ENCODE results near the gene PIH1D2. TPM values are rescaled to one million over a fixed set of nuclear protein-coding genes. Genes with fewer than 3 reads are reported as not detected.
"Not testable (repeated sequence)": the region's sequence is repeated elsewhere in the genome, so short reads cannot be mapped to it uniquely, and the experiment has no call there.

Gene PIH1D2
- polyA plus RNA-seq, 1 donor: 1.6 TPM

- DNase-seq: no peak
- peaks cover 44% of the 10 kb centered on the region for H3K36me3 ChIP-seq (ENCODE audit: control insufficient read depth, insufficient read depth, low read length)
- no peaks in the 10 kb centered on the region for H3K27me3 ChIP-seq (ENCODE audit: control insufficient read depth, insufficient read depth, low read length)
- 71% methylated on average over 1 of the region's 2 CpGs for WGBS (ENCODE audit: insufficient coverage, low lambda C conversion rate)
- no peak overlapping the region for H3K27ac ChIP-seq (ENCODE audit: low read length)
- no peaks in the 10 kb centered on the region for H3K9me3 ChIP-seq (ENCODE audit: control insufficient read depth, low read depth, low read length)
- no peak overlapping the region for H3K4me3 ChIP-seq (ENCODE audit: low read length)
- H3K4me1 ChIP-seq (ENCODE audit: control insufficient read depth, insufficient read depth, low read length): no peaks in the 10 kb centered on the region
These were observed 44.4 kb downstream of the PIH1D2 start for GRCh38 chr11:112029460-112029859.

GRCh38 chr11:112026784-112027410, 46.9 kb downstream of the PIH1D2 start:
- not testable (repeated sequence) for H3K9me3 ChIP-seq (ENCODE audit: control insufficient read depth, low read depth, low read length); H3K27ac ChIP-seq (ENCODE audit: low read length); H3K4me3 ChIP-seq (ENCODE audit: low read length); H3K27me3 ChIP-seq (ENCODE audit: control insufficient read depth, insufficient read depth, low read length); H3K4me1 ChIP-seq (ENCODE audit: control insufficient read depth, insufficient read depth, low read length); DNase-seq
- H3K36me3 ChIP-seq (ENCODE audit: control insufficient read depth, insufficient read depth, low read length): peaks cover 30% of the 10 kb centered on the region
- no CpG with 5 or more reads among the region's 49 CpGs for WGBS (ENCODE audit: insufficient coverage, low lambda C conversion rate)

- 0% methylated on average over 1 of the region's 8 CpGs for WGBS (ENCODE audit: insufficient coverage, low lambda C conversion rate)
- H3K4me3 ChIP-seq (ENCODE audit: low read length): peak overlapping the region; percentile 65
- H3K27ac ChIP-seq (ENCODE audit: low read length): peak overlapping the region; percentile 88
- no peaks in the 10 kb centered on the region for H3K4me1 ChIP-seq (ENCODE audit: control insufficient read depth, insufficient read depth, low read length)
- H3K36me3 ChIP-seq (ENCODE audit: control insufficient read depth, insufficient read depth, low read length): peaks cover 25% of the 10 kb centered on the region
- no peaks in the 10 kb centered on the region for H3K27me3 ChIP-seq (ENCODE audit: control insufficient read depth, insufficient read depth, low read length)
- H3K9me3 ChIP-seq (ENCODE audit: control insufficient read depth, low read depth, low read length): no peaks in the 10 kb centered on the region
- DNase-seq: no peak
These were observed 48.1 kb downstream of the PIH1D2 start for GRCh38 chr11:112025707-112026106.

- DNase-seq: peak; percentile 81 to 95
These were observed 48.8 kb downstream of the PIH1D2 start, which contains the start of gene DLAT for GRCh38 chr11:112024773-112025678. TSS of gene DLAT (plus strand) at chr11:112025408. CDS start at chr11:112025473, 65 bp downstream.

GRCh38 chr11:112024178-112024772, 49.5 kb downstream of the PIH1D2 start:
- H3K36me3 ChIP-seq (ENCODE audit: control insufficient read depth, insufficient read depth, low read length): peaks cover 28% of the 10 kb centered on the region
- 19% methylated on average over 4 of the region's 10 CpGs for WGBS (ENCODE audit: insufficient coverage, low lambda C conversion rate)
- peak in 1 of 2 donors; percentile 32 for DNase-seq

More at GRCh38 chr11:112024773-112025678, 48.8 kb downstream of the PIH1D2 start, which contains the start of gene DLAT:
- peaks cover 29% of the 10 kb centered on the region for H3K36me3 ChIP-seq (ENCODE audit: control insufficient read depth, insufficient read depth, low read length)
- no peaks in the 10 kb centered on the region for H3K9me3 ChIP-seq (ENCODE audit: control insufficient read depth, low read depth, low read length)
- no peaks in the 10 kb centered on the region for H3K4me1 ChIP-seq (ENCODE audit: control insufficient read depth, insufficient read depth, low read length)
- no peaks in the 10 kb centered on the region for H3K27me3 ChIP-seq (ENCODE audit: control insufficient read depth, insufficient read depth, low read length)
- WGBS (ENCODE audit: insufficient coverage, low lambda C conversion rate): 2% methylated on average over 7 of the region's 71 CpGs
- peak within 1 kb of the TSS; percentile 65 for H3K4me3 ChIP-seq (ENCODE audit: low read length)
- H3K27ac ChIP-seq (ENCODE audit: low read length): peak within 1 kb of the TSS; percentile 88

GRCh38 chr11:112023104-112023503, 50.7 kb downstream of the PIH1D2 start:
- Histone ChIP-seq H3K27me3 (ENCODE audit: control insufficient read depth, insufficient read depth, low read length) (no peaks in the 10 kb centered on the region), H3K9me3 (ENCODE audit: control insufficient read depth, low read depth, low read length) (no peaks in the 10 kb centered on the region), H3K4me1 (ENCODE audit: control insufficient read depth, insufficient read depth, low read length) (no peaks in the 10 kb centered on the region), H3K36me3 (ENCODE audit: control insufficient read depth, insufficient read depth, low read length) (peaks cover 25% of the 10 kb centered on the region), H3K4me3 (ENCODE audit: low read length) (no peak overlapping the region), H3K27ac (ENCODE audit: low read length) (no peak overlapping the region)
- 83% methylated on average over 1 of the region's 3 CpGs for whole genome bisulfite sequencing (ENCODE audit: insufficient coverage, low lambda C conversion rate)
- no peak for DNase-seq

More at GRCh38 chr11:112024178-112024772, 49.5 kb downstream of the PIH1D2 start:
- Histone ChIP-seq H3K27me3 (ENCODE audit: control insufficient read depth, insufficient read depth, low read length) (no peaks in the 10 kb centered on the region), H3K4me3 (ENCODE audit: low read length) (peak overlapping the region; percentile 65), H3K9me3 (ENCODE audit: control insufficient read depth, low read depth, low read length) (no peaks in the 10 kb centered on the region), H3K4me1 (ENCODE audit: control insufficient read depth, insufficient read depth, low read length) (no peaks in the 10 kb centered on the region), H3K27ac (ENCODE audit: low read length) (peak overlapping the region; percentile 88)

GRCh38 chr11:112019066-112019465, 54.8 kb downstream of the PIH1D2 start:
- Histone ChIP-seq H3K27me3 (ENCODE audit: control insufficient read depth, insufficient read depth, low read length) (no peaks in the 10 kb centered on the region), H3K4me1 (ENCODE audit: control insufficient read depth, insufficient read depth, low read length) (no peaks in the 10 kb centered on the region), H3K36me3 (ENCODE audit: control insufficient read depth, insufficient read depth, low read length) (peaks cover 21% of the 10 kb centered on the region), H3K9me3 (ENCODE audit: control insufficient read depth, low read depth, low read length) (no peaks in the 10 kb centered on the region), H3K27ac (ENCODE audit: low read length) (no peak overlapping the region), H3K4me3 (ENCODE audit: low read length) (no peak overlapping the region)
- DNase-seq: no peak
- 100% methylated on average over 3 of the region's 5 CpGs for WGBS (ENCODE audit: insufficient coverage, low lambda C conversion rate)

Other genes starting within 250 kb of the PIH1D2 start
- gene ALG9, start 202.4 kb downstream of the PIH1D2 start, polyA plus RNA-seq: 31.1 TPM
- 3.2 TPM for gene FDXACB1, start 194.9 kb downstream of the PIH1D2 start, polyA plus RNA-seq
- gene CFAP68, start 194.5 kb downstream of the PIH1D2 start, polyA plus RNA-seq: 41.2 TPM
- gene CRYAB, start 162.2 kb downstream of the PIH1D2 start, polyA plus RNA-seq: 31.9 TPM
- 4.3 TPM for gene HSPB2, start 161.3 kb downstream of the PIH1D2 start, polyA plus RNA-seq
- gene C11orf52, start 155.1 kb downstream of the PIH1D2 start, polyA plus RNA-seq: 14.6 TPM
- 15.5 TPM for gene DIXDC1, start 136.7 kb downstream of the PIH1D2 start, polyA plus RNA-seq
- gene DLAT, start 48.6 kb downstream of the PIH1D2 start, polyA plus RNA-seq: 26.1 TPM
- gene NKAPD1, start 282 bp upstream of the PIH1D2 start, polyA plus RNA-seq: 27.7 TPM
- gene TIMM8B, start 12.7 kb upstream of the PIH1D2 start, polyA plus RNA-seq: 55.1 TPM
- gene SDHD, start 12.9 kb upstream of the PIH1D2 start, polyA plus RNA-seq: 146 TPM
- 60.7 TPM for gene IL18, start 90.1 kb upstream of the PIH1D2 start, polyA plus RNA-seq
- 0.27 TPM for gene TEX12, start 93.4 kb upstream of the PIH1D2 start, polyA plus RNA-seq
- gene BCO2, start 101.5 kb upstream of the PIH1D2 start, polyA plus RNA-seq: 11.0 TPM
- 38.7 TPM for gene PTS, start 152.4 kb upstream of the PIH1D2 start, polyA plus RNA-seq
- not detected for gene PLET1, start 186.8 kb upstream of the PIH1D2 start, polyA plus RNA-seq

Measured in large intestine (tissue), 3 donors.